Mesenteric fat pad (tissue), 1 donor: ENCODE data around the gene C1orf74. TPM values are rescaled to one million over a fixed set of nuclear protein-coding genes. Genes with fewer than 3 reads are reported as not detected.

Source experiments
- DNase-seq: peaks from one replicate; pipeline ENCODE4 v3.0.0-alpha.2; 2020; ENCODE audit warnings: low spot score
- total RNA-seq: library from RNA; stranded (reverse); fragmentation: NEBNext Ultra II Directional; extraction: Animal tissue kit (Norgen Biotek cat#: 25700); gene quantifications from one replicate; pipeline ENCODE4 v1.2.1, GENCODE V29; 2021
- donor health status: DM: yes; HTN: yes; CAD: no.

The C1orf74 gene
- total RNA-seq, 1 donor from 2014 or later, result 1.2 TPM

DNA sequence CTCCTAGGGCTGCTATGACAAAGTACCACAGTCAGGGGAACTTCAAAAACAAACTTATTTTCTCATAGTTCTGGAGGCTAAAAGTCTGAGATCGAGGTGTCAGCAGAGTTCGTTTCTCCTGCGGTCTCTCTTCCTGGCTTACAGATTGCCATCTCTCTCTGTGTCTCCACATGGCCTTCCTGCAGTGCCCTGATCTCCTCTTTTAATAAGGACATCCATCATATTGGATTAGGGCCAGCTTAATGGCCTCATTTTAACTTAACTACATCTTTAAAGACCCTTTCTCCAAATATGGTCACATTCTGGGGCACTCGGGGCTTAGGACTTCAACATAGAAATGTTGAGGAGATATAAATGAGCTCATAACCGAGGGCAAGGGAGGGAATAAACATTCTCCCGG lies 12.2 kb downstream of the C1orf74 start:
- DNase-seq, result no peak

DNA sequence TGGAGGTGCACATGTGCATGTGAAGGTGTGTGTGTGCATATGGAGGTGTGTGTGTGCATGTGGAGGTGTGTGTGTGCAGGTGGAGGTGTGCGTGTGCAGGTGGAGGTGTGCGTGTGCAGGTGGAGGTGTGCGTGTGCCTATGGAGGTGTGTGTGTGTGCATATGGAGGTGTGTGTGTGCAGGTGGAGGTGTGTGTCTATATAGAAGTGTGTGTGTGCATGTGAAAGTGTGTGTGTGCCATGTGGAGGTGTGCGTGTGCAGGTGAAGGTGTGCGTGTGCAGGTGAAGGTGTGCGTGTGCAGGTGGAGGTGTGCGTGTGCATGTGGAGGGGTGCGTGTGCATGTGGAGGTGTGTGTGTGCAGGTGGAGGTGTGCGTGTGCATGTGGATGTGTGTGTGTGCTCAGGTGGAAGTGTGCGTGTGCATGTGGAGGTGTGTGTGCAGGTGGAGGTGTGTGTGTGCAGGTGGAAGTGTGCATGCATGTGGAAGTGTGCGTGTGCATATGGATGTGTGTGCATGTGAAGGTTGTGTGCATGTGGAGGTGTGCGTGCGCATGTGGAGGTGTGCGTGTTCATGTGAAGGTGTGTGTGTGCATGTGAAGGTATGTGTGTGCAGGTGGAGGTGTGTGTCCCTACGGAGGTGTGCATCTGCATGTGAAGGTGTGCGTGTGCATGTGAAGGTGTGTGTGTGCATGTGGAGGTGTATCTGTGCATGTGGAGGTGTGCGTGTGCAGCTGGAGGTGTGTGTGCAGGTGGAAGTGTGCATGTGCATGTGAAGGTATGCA lies 13.5 kb downstream of the C1orf74 start:
- DNase-seq, result no peak

DNA sequence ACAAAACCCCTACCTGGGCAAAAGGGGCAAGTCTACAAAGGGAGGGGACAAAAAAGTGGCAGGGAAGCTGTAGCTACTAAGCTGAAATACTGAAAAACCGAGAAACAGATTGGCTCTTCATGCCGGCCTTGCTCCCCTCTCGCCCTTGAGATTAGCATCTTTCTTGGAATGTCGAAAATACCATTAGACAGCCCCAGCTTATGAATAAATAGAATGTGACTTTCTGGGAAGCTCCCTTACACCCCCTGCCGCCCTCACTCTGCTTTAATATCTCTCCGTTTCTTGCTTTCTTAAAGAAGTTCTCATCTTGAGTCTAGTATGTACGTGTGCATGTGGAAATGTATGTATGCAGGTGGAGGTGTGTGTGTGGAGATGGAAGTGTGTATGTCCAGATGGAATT lies 14.4 kb downstream of the C1orf74 start:
- no peak for DNase-seq

DNA sequence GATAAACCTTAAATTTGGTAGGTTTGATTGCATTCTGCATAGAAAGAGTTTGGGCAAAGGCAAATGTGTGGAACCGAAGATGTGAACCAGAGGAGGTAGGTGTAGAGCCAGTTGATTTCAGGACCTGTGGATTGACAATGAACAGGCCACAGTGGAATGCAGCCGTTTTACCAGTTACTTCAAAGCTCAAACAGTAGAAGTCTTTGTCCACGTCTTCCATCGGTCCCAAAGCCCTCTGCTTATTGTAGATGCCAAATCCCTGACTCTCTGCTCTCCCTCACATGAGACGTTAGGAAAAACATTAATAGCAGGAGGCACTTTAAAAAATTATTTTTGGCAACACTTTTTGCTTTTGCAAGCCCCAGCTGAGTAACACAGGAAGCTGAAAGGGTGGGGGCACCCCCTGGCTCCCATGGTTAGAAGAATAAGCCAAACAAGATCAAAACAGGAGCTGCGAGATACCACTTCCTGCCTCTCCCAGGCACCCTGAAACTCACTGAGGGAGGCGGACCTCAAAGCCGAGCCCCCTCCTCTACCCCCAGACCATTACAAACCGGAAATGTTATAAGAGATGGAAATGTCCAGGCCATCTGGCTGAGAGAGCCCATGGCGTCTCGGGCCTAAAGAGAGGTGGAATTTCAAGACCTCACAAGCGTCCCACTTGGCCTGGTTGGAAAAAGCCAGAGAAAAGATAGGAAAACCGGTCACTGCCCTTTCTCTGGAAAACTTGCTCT lies 15.0 kb downstream of the C1orf74 start:
- no peak for DNase-seq

DNA sequence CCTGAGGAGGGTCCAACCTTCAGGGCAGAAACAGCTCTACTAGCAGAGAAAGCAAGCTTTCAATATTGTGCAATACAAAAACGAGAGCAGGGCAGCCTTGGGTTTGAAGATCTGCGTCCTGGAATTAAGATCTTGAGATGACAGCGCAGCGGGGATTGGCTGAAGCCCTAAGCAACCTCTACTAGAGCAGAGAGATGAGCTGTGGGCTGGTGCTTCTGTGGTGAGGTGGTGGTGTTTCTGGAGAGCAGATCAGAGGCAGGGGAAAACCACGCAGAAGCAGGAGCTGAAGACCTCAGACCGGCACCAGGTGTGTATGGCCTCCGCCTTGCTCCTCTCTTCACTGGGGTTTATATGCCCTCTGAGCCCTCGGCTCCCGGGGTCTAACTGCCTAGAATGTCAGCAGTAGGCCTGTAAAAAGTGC lies 16.0 kb downstream of the C1orf74 start:
- no peak for DNase-seq

DNA sequence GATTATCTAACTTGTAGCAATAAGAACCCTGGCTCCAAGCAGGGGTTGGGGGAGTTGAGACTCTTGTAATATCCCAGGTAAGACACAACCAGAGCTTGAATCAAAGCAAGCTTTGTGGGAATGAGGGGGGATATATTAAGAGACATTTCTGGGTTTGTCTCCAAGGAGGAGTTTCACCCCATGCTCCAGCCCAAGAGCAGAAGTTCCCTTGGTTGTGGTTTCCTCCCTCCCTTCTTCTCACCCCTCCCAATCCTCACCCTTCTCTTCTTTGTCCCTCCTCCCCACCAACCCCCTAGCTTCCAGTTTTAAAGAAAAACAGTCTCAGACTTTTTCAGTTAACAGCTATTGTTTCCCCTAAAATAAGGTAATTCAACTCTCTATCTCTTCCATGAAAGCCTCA lies 16.7 kb downstream of the C1orf74 start:
- DNase-seq, result no peak

DNA sequence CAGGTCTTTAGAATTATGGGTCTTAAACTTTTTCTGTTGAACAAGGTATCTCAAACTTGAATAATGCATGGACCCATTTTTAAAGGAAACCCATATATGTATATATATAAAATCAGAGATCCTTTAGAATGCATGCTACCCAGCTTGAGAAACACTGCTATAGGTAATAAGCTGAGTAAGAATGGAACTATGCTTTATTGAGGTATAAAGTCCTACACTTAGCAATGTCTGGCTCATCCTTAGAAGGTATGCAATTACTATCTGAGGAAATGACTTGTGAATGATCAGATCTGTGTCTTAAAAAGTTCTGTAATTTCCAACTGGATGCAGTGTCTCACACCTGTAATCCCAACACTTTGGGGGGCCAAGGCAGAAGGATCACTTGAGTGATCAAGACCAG lies 17.3 kb downstream of the C1orf74 start:
- DNase-seq, result no peak

DNA sequence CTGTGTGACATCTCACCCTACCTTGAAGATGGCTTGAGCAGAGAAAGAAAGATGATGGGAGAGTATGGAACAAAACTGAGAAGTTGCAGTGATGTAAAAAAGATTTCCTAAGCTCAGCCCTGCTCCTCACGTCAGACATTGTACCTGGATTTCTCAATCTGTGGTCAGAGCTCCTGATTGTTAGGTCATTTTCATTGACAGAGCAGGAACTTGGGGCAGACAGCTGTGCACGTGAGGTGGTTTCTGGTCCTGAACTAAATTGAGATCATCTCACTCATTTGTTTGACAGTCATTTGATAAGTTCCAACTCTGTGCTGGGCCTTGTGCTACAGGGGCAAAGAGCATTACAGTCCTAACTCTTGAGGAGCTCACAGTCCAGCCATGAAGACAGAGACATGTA lies 18.3 kb downstream of the C1orf74 start:
- no peak for DNase-seq

DNA sequence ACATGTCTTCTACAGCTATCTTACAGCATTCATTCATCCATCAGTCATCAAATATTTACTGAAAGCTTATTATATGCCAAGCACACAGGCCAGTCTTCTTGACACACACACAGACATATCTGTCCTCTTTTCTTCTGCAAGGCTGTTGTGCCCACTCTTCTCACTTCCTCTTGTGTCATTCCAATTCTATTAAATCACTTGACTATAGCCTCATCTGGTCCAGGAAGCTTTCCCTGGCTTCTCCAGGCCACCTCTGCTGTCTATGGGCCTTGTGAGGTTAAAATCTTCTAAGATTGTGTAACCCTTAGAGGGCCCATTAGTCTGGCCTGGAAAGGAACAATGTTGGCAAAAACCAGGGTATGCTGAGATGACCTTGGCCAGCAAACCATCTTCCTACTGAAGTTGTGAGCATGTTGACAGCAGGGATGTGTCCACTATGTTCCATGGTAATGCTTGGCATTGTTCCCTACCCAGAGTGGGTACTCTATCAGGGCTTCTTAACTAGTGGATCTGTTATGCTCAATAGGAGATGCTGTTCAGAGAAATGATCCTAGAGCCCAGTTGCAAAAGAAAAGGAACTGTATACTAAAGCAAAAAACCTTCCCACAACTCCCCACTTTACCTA lies 23.2 kb downstream of the C1orf74 start:
- no peak for DNase-seq

DNA sequence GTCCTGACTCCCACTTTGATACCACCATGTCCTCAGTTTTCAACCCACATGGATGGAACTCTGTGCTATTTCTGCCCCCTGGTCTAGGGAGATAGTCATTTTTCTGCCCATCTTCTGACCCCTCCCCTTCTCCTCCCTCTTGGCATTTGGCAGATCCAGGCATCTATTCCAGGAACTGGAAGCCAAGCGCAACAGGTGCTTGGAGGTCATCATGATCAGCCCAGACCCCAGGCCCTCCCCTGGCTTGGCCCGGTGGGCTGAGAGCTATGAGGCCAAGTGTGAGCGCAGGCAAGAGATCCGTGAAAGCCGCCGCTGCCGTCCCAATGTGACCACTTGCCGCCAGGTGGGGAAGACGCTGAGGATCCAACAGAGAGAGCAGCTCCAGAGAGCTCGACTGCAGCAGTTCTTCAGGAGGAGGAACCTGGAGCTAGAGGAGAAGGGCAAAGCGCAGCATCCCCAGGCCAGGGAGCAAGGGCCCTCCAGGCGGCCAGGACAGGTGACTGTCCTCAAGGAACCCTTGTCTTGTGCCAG lies 24.5 kb downstream of the C1orf74 start:
- DNase-seq, result no peak

DNA sequence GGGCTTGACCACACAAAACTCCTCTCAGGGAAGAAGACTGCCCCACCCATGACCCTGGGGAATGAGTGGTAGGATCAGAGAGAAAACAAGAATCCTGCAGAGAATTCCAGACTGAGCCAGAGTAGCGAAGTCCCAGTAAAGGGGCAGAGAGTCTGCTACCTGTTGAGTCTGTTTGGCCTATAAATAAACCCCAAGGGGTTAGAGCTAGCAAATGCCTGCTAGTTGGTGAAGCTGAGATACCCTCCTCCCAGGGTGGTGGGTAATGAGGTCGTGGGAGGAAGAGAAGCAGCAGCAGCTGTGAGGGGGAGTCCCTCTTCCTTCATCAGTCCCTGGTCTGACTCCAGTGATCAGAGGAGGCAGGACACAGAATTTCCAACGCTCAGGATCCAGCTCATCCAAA lies 26.0 kb downstream of the C1orf74 start:
- DNase-seq, result no peak

DNA sequence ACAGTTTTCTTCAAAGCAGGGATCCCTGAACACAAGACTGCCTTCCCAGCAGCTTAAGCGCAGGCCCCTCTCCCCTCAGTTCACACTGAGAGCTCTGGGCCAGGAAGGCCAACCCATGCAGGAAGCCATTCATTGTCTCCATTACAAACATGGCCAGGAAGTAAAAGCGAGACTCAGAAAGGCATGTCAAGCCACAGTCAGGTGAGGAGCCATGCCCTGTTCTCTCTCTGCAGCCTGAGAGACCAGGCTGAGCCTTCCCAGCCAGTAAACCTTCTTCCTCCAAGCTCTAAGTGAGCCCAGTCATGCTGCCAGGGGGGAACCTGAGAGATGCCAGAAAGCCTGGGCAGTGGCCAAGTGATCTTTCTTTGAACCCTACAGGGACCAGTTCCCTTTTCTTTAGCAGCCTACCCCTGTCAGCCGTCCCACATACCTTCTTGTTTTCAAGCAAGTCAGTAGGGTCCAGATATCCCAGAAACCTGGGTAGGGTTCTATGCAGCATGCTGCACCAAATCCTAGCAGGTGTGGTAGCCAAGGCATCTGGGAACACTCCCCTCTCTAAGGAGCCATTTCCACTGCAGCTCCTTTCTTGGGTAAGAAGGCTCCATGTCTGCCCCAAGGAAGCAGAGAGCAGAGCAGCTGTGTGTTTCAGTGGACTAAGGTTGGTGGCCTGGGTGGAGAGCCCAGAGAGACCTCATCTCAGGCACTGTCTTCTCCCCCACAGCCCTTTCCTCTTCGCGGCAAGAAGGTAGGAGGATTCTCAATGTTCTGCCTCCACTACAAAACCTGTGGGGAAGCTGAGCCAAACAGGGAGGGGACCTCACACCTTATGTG lies 27.5 kb downstream of the C1orf74 start:
- DNase-seq, result no peak

DNA sequence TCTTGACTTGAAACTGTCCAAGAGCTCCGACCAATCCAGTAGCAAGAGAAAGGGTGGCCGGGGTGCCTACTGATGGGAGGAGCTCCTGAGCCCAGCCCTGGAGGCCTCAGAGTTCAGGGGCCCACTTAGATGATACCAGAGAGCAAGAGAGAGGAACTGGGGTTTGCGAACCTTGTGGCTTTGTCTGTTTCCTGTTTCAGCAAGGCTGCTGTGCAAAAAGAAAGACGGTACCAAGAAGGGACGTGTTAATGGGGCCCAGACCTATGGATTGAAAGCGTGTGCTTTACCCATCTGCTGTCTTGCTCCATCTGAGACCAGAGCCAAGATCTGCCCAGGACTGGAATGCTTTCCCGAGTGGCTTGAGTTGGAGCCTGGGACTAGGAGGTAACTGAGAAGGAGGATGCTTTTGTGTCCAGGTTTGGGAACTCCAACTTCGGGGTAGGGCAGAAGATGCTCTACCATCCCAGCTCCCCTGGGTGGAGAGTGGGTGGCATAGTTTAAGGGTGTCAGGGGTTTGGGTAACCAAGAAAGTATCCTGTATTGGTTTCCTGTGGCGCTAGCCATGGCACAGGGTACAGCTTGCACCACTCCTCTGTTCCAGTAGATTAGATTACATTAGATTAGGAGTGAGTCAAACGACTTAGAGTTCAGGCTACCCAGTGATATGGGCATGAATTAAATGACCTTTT lies 28.3 kb downstream of the C1orf74 start, which contains the start of gene TRAF3IP3:
TSS of gene TRAF3IP3 (plus strand) at position 128 of the 689 bp plus-strand sequence. CDS start 3,987 bp downstream, outside the sequence.
- no peak for DNase-seq

DNA sequence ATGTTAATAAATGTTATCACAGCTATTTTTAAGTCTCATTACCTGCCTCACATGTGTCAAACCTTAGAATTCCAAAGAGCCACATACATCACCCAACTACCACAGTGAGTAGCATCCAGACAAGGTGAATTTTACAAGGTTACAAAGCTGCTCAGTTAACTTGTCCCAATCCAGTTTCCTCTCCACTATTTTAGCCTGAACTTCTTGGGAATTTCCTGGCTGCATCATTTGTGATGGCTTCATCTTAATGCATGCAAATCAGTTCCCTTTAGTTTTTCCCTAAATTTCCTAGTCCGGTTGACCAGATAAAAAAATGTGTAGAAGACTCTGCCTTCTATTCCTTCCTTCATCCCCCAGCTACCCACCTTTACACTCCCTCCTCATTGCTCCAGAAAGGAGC lies 29.1 kb downstream of the C1orf74 start:
- no peak for DNase-seq

DNA sequence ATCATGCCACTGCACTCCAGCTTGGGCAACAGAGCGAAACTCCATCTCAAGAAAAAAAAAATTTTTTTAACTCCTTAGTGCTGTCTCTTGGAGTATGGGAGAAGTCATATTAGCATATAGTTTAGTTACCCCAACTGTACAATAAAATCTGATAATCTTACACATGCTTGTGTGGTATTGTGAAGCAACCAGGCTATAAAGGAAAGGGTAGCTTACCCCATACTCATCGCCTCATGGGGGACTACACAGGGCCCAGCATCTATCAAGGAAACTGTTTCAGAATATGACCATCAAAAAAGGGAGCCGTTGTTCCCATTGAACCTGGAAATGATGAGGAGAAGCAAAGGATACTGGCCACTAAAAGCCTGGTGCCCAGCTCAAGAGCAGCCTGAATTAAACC lies 31.5 kb downstream of the C1orf74 start:
- DNase-seq, result no peak

DNA sequence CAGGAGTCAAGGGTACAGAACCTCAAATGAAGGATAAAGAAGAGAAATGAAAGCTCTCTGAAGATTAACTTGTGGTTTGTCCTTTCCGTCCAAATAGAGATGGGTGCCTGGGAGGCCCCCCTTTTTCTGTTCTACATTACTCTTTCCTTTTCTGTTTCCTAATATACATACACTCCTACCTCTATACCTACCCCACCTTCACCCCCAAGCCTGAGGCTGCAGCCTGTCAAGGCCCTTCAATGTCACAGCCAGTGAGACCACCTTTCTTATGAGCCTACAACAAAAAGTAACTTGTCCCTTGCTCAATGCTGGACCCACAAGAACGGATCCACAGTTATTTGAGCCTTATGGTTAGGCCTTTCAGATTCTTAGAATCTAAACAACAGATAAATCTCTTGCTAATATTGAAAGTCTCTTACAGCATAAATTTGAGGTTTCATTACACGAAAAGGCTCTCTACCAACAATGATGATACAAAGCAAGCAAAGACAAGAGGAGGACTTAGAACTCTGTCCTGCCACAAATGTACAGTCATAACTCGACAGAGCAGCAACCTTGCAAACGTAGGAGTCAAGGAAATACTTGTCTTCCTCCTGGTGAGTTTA lies 32.6 kb downstream of the C1orf74 start:
- DNase-seq, result no peak

DNA sequence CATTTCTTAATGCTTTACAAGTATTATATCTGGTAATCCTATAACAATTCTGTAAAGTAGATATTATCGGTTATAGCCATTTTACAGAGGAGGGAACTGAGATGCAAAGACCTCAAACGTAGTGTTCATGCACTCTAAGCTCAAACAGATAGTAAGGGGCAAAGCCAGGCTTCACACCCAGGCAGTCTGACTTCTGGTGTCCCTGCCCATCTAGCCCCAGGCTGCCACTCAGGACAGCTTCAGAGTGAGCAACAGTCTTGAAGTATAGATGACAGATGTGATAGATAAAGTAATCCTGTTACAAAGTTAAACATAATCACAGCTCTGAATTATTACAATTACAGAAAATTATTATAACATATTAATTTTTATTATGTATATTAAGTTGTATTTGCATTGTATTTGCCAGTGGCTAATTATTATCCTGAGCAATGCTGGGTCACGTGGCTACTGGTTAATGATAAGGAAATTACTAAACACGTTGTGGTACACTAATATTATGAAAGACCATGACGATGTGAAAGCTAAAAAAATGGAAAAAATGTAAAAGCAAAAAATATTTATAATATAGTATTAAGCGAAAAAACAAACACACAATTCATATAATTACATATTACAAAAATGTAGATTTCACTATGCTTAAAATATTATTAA lies 34.6 kb downstream of the C1orf74 start:
- DNase-seq, result no peak

DNA sequence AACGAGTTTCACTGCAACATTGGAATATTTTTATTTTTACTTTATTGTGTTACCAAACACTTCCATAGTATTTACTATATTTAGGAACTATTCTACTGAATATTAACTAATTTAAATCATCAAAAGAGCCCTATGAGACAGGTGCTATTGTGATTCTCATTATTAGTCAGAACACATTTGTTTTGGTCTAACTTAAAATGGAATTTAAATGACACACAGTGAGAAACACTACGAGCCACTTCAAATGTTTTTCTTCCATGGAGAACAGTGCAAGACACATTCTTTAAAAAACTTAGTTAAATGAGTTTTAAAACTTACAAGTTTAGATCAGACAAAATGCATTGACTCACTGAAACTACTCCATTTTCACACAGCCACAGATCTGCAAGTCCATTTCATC lies 35.2 kb downstream of the C1orf74 start:
- no peak for DNase-seq

DNA sequence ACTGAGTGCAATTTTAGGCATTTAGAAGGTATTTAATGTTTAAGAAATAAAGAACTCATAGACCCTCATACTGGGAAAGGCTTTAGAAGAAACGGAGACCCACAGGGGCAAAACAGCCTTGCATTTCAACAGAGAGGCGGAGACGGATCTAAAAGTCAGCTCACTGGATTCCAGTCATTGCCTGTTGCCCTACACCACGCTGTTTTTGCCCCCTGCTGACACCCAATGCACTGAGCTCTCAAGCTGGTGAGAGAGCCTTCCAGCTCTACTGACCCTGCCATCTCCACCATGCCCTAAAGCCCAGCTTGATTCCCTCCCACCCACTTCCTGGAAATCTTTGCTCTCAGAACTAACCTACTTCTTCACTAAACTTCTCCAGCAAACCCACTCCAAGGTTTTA lies 35.7 kb downstream of the C1orf74 start:
- no peak for DNase-seq
